ENCODE data around the gene CXXC5. TPM values are rescaled to one million over a fixed set of nuclear protein-coding genes. Genes with fewer than 3 reads are reported as not detected.

Gene CXXC5
- total RNA-seq, 1 donor from 2014 or later = 37.1 TPM

- DNase-seq = no peak
Measured at GRCh38 chr5:139638736-139639618, 9.2 kb upstream of the CXXC5 start.

GRCh38 chr5:139639619-139640380 lies 8.3 kb upstream of the CXXC5 start:
- DNase-seq = no peak

GRCh38 chr5:139640421-139641115 lies 7.6 kb upstream of the CXXC5 start:
- no peak for DNase-seq

GRCh38 chr5:139641116-139642080 lies 6.8 kb upstream of the CXXC5 start:
- DNase-seq = no peak

- no peak for DNase-seq
Measured at GRCh38 chr5:139642213-139642612, 5.9 kb upstream of the CXXC5 start.

- no peak for DNase-seq
Measured at GRCh38 chr5:139642891-139643871, 5.0 kb upstream of the CXXC5 start.

GRCh38 chr5:139644001-139644456 lies 4.1 kb upstream of the CXXC5 start:
- no peak for DNase-seq

- DNase-seq = no peak
Measured at GRCh38 chr5:139644646-139645429, 3.3 kb upstream of the CXXC5 start.

GRCh38 chr5:139645430-139645871 lies 2.7 kb upstream of the CXXC5 start:
- DNase-seq = no peak

- DNase-seq = no peak
Measured at GRCh38 chr5:139646111-139646510, 2.0 kb upstream of the CXXC5 start.

- no peak for DNase-seq
Measured at GRCh38 chr5:139646912-139647505, 1.1 kb upstream of the CXXC5 start.

- no peak for DNase-seq
Measured at GRCh38 chr5:139647506-139648204, 494 bp upstream of the CXXC5 start.

GRCh38 chr5:139649082-139649991 lies 1.2 kb downstream of the CXXC5 start:
- DNase-seq = no peak

GRCh38 chr5:139650031-139650688 lies 2.0 kb downstream of the CXXC5 start:
- peak; percentile 58 for DNase-seq

- DNase-seq = no peak
Measured at GRCh38 chr5:139650689-139651042, 2.5 kb downstream of the CXXC5 start.

- peak; percentile 71 for DNase-seq
Measured at GRCh38 chr5:139651043-139651834, 3.1 kb downstream of the CXXC5 start.
